ENCODE results near the gene SFT2D2.
A peak's percentile ranks its signal among the peaks of the same experiment; 100 is the strongest.
"Not testable (repeated sequence)": the region's sequence is repeated elsewhere in the genome, so short reads cannot be mapped to it uniquely, and the experiment has no call there.

The SFT2D2 gene

DNA sequence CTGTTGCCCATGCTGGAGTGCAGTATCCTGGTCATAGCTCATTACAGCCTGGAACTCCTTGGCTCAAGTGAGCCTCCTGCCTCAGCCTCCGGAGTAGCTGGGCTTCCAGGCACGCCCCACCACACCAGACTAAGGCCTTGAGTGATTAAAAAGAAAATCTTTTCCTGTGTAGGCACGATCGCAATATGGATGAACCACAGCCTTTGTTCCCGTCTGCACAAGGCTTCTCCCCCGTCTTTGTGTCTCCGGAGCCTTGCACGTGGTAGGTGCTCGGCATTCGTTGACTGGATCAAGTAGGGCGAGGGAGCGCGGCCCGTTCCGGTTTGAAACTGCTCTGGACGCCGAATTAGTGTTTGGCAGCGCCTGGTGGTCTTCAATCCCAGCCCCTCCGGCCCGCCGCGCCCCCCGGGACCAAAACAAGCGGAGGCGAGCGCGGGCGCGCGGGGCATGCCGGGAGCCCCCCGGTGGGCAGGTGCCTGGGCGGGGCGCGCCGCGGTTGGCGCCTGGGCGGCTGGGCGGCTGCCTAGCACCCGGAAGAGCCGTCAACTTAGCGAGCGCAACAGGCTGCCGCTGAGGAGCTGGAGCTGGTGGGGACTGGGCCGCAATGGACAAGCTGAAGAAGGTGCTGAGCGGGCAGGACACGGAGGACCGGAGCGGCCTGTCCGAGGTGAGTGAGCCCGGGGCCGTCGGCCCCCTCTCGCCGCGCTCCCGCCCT lies at the start of gene SFT2D2:
SFT2D2 (plus strand) TSS at position 529 of the 715 bp plus-strand sequence; CDS start at position 605, 76 bp downstream.
- DNase-seq (ENCODE audit: low read depth) = peak; percentile 82

DNA sequence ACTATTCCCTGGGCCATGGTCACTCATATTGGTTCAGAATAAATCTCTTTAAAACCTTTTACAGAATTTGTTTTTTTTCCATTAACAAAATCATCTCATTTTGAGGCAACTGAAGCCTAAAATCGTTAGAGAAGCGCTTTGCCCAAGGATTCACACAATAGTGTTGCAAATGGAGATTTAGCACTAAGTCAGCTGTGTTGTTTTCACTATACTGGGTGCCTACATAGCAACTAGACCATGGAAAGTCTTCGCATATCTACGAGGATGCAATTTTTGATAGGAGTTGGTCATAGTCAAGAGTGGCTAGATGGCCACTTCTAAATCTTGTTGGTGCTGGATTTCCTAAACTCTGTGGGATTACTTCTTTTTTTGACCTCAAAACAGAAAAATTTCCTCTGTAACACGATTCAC lies 47.6 kb upstream of the SFT2D2 start:
- no peak for DNase-seq (ENCODE audit: low read depth)

DNA sequence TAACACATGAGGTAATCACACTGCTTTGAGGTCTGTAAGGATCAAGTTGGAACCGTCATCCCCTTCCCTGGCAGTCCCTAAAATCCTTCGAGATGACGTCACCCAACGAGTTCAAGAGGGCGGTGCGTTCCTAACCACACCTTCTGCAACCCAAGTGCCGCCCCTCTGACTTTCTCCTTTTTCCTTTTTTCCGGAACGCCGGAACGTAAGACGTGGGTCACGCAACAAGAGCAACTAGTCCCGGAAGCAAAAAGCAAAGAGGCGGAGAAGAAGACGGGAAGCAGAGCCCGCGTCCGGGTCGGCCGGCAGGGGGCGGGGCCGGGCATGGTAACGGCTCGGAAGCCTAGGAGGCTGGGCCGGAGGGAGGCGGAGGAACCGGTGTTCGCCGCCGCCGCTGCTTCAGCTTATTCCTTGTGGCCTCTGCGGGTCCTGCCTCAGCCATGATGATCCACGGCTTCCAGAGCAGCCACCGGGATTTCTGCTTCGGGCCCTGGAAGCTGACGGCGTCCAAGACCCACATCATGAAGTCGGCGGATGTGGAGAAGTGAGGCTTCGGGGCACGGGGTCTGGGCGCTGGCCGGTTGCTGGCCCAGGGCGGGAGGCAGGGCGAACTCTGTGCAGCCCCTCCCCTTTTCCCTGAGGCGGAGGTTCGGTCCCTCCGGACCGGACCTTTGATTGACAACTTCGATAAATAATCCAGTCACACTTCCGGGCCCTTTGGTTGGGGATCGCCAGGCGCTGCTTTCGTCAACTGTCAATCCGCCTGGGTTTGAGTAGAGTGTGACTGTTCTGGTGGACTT lies 47.0 kb upstream of the SFT2D2 start, which contains the start of gene TIPRL:
TIPRL (plus strand) TSS at position 325 of the 800 bp plus-strand sequence; CDS start at position 441, 116 bp downstream.
- peak; percentile 100 for DNase-seq (ENCODE audit: low read depth)

GRCh38 chr1:168179438-168180147 lies 46.2 kb upstream of the SFT2D2 start:
- peak; percentile 54 for DNase-seq (ENCODE audit: low read depth)

DNA sequence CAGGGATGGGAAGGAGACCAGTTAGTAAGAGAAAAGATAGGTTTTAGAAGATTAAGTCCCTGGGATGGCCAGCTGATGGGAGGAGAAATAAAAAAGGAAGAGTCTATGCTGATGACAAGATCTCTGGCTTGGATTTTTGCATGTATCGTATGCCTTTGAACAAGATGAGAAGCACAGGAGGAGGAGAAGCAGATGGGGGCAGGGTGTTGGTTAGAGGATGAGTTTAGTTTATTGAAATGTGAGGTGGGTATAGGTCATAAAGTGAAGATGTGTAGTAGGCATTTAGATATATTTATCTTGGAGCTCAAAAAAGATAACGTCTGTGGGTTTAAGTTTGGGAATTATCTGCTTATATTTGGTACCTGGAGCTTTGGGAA lies 45.7 kb upstream of the SFT2D2 start:
- no peak for DNase-seq (ENCODE audit: low read depth)

- DNase-seq (ENCODE audit: low read depth) = not testable (repeated sequence)
Observed at GRCh38 chr1:168181063-168181720, 44.6 kb upstream of the SFT2D2 start.

GRCh38 chr1:168187177-168187576 lies 38.6 kb upstream of the SFT2D2 start:
- no peak for DNase-seq (ENCODE audit: low read depth)

- no peak for DNase-seq (ENCODE audit: low read depth)
Observed at GRCh38 chr1:168190403-168190802, 35.4 kb upstream of the SFT2D2 start.

GRCh38 chr1:168195199-168196135 lies 30.3 kb upstream of the SFT2D2 start:
- no peak for DNase-seq (ENCODE audit: low read depth)

- DNase-seq (ENCODE audit: low read depth) = no peak
Observed at GRCh38 chr1:168199056-168199455, 26.7 kb upstream of the SFT2D2 start.

DNA sequence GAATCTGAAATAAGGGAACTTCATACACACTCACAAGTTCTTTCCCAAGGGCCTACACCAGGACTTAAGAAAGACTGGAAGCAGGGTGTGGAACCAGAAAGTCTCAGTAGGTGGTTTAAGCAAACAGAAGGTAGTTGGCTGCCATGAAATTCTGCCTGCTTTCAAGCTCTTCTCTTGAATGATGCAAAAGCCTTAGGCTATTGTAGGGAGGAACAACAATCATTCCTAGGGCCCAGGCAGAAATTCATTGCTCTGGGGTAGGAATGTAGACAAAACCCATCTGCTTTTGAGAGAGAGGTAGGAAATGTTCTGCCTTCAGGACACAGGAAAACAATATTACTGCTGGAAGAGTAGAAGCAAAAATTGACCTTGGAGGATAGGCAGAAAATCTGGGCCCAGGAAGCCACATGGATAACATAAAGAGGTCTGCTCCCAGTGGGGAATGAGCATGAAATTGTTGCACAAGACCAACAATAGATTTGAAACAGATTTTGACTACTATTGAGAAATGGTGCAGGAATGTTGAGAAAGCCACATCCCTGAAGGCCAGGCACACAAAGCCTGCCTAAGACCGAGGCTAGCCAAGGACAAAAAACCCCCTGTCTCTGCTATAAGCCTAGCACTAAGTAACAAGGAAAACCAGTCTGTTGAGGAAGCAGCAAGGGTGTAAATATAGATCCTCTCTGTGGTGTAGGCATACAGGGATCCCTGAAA lies 22.7 kb upstream of the SFT2D2 start:
- DNase-seq (ENCODE audit: low read depth) = peak; percentile 40

DNA sequence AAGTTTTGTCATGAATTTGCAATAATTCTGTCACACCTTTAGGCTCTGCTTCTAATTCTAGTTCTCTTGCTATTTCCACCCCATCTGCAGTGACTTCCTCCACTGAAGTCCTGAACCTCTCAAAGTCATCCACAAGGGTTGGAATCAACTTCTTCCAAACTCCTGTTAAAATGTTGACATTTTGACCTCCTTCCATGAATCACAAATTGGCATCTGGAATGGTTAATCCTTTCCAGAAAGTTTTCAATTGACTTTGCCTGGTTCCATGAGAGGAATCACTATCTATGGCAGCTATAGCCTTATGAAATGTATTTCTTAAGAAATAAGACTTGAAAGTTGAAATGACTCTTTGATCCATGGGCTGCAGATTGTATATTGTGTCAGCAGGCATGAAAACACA lies 19.7 kb upstream of the SFT2D2 start:
- DNase-seq (ENCODE audit: low read depth) = no peak

DNA sequence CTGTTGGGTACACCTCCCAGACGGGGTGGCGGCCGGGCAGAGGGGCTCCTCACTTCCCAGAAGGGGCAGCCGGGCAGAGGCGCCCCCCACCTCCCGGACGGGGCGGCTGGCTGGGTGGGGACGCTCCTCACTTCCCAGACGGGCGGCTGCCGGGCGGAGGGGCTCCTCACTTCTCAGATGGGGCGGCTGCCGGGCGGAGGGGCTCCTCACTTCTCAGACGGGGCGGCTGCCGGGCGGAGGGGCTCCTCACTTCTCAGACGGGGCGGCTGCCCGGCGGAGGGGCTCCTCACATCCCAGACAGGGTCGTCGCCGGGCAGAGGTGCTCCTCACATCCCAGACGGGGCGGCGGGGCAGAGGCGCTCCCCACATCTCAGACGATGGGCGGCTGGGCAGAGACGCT lies 18.1 kb upstream of the SFT2D2 start:
- DNase-seq (ENCODE audit: low read depth) = not testable (repeated sequence)

GRCh38 chr1:168210312-168210711 lies 15.5 kb upstream of the SFT2D2 start:
- DNase-seq (ENCODE audit: low read depth) = no peak

DNA sequence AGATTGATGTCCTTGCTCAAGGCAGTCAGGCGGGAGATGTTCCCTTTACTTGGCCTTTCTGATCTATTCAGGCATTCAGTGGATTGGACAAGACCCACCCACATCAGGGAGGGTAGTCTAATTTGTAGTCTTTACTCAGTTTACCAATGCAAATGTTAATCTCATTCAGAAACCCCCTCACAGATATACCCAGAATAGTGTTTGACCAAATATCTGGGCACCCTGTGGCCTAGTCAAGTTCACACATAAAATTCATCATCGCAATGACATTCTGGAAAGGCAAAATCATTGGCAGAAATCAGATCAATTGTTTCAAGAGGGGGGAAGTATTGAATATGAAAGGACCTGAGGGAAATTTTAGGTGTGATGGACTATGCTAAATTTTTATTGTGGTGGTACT lies 12.5 kb upstream of the SFT2D2 start:
- no peak for DNase-seq (ENCODE audit: low read depth)

- DNase-seq (ENCODE audit: low read depth) = no peak
Observed at GRCh38 chr1:168216171-168216570, 9.6 kb upstream of the SFT2D2 start.

DNA sequence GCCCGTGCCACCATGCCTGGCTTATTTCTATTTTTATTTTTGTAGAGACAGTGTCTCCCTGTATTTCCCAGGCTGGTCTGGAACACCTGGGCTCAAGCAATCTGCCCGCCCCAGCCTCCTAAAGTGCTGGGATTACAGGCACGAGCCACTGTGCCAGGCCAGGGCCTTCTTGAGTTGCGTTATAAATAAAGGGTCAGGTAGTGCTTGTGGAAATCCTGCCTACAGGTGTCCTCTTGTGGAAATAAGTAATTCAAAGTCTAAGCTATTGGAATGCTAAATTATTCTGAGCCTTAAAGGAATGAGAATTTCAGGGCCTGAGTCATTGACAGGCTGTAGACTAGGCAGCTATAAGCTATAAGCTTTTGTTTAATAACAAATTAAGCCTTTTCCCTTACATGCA lies 8.1 kb upstream of the SFT2D2 start:
- no peak for DNase-seq (ENCODE audit: low read depth)

- DNase-seq (ENCODE audit: low read depth) = no peak
Observed at GRCh38 chr1:168218658-168219057, 7.1 kb upstream of the SFT2D2 start.

- no peak for DNase-seq (ENCODE audit: low read depth)
Observed at GRCh38 chr1:168220470-168220871, 5.3 kb upstream of the SFT2D2 start.

- no peak for DNase-seq (ENCODE audit: low read depth)
Observed at GRCh38 chr1:168221275-168221674, 4.5 kb upstream of the SFT2D2 start.
